ENCODE results near the gene FAM237B. TPM values are rescaled to one million over a fixed set of nuclear protein-coding genes. Genes with fewer than 3 reads are reported as not detected.

FAM237B gene
- total and polyA plus RNA-seq, 8 donors, result 0.11 to 0.31 (median 0.20) TPM; not detected in 2

DNA sequence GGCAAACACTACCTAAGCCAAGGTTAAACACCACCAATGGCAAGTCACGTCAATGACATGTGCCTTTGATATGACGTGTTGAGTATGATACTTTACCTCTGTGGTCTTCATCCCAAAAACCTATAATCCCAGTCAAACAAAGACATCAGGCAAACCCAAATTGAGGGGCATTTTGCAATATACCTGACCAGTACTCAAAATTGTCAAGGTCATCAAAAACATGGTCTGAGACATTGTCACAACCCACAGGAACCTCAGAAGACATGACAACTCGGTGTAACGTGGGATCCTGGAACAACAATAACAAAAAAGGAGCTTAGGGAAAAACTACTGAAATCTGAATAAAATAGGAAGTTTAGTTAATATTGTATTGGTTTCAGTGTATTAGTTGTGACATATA is 7.2 kb downstream of the FAM237B start:
- no peak overlapping the region for H3K27ac ChIP-seq
- H3K4me1 ChIP-seq, result no peaks in the 10 kb centered on the region
- H3K36me3 ChIP-seq, result no peaks in the 10 kb centered on the region
- TF ChIP-seq, protein P1, sequence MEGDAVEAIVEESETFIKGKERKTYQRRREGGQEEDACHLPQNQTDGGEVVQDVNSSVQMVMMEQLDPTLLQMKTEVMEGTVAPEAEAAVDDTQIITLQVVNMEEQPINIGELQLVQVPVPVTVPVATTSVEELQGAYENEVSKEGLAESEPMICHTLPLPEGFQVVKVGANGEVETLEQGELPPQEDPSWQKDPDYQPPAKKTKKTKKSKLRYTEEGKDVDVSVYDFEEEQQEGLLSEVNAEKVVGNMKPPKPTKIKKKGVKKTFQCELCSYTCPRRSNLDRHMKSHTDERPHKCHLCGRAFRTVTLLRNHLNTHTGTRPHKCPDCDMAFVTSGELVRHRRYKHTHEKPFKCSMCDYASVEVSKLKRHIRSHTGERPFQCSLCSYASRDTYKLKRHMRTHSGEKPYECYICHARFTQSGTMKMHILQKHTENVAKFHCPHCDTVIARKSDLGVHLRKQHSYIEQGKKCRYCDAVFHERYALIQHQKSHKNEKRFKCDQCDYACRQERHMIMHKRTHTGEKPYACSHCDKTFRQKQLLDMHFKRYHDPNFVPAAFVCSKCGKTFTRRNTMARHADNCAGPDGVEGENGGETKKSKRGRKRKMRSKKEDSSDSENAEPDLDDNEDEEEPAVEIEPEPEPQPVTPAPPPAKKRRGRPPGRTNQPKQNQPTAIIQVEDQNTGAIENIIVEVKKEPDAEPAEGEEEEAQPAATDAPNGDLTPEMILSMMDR (IDR thresholded peaks at IDR 0.05), result no peak
- no peak for DNase-seq
- H3K4me3 ChIP-seq, result no peak overlapping the region
- H3K9me3 ChIP-seq, result no peaks in the 10 kb centered on the region
- no peak for ATAC-seq
- intact Hi-C loops (cut with DNase I), result no loop called here
- H3K27me3 ChIP-seq, result peaks cover 9 to 17% of the 10 kb centered on the region in 2 donors

- H3K27me3 ChIP-seq, result peaks cover 0 to 7% of the 10 kb centered on the region in 2 donors
- DNase-seq (no peak), ATAC-seq (no peak)
- no peaks in the 10 kb centered on the region for H3K4me1 ChIP-seq
- intact Hi-C loops (cut with DNase I), result no loop called here
- TF ChIP-seq, protein P1 (IDR thresholded peaks at IDR 0.05), result no peak
- no peak overlapping the region for H3K27ac ChIP-seq
- H3K36me3 ChIP-seq, result no peaks in the 10 kb centered on the region
- no peak overlapping the region for H3K4me3 ChIP-seq
- H3K9me3 ChIP-seq, result no peaks in the 10 kb centered on the region
Observed at GRCh38 chr7:90312745-90313144, 8.4 kb downstream of the FAM237B start.

GRCh38 chr7:90311175-90311574 is 9.9 kb downstream of the FAM237B start:
- H3K27ac ChIP-seq, result no peak overlapping the region
- H3K4me3 ChIP-seq, result no peak overlapping the region
- DNase-seq (no peak), ATAC-seq (no peak)
- no peaks in the 10 kb centered on the region for H3K9me3 ChIP-seq
- no peaks in the 10 kb centered on the region for H3K27me3 ChIP-seq
- H3K4me1 ChIP-seq, result no peaks in the 10 kb centered on the region
- no peaks in the 10 kb centered on the region for H3K36me3 ChIP-seq
- intact Hi-C loops (cut with DNase I), result no loop called here
- TF ChIP-seq, protein P1 (IDR thresholded peaks at IDR 0.05), result no peak

GRCh38 chr7:90309872-90310271 is 11.2 kb downstream of the FAM237B start:
- Histone ChIP-seq H3K4me3 (no peak overlapping the region), H3K27me3 (no peaks in the 10 kb centered on the region), H3K36me3 (no peaks in the 10 kb centered on the region), H3K4me1 (no peaks in the 10 kb centered on the region), H3K9me3 (no peaks in the 10 kb centered on the region), H3K27ac (no peak overlapping the region)
- TF ChIP-seq, protein P1 (IDR thresholded peaks at IDR 0.05), result no peak
- DNase-seq (no peak), ATAC-seq (no peak)
- intact Hi-C loops (cut with DNase I), result no loop called here

DNA sequence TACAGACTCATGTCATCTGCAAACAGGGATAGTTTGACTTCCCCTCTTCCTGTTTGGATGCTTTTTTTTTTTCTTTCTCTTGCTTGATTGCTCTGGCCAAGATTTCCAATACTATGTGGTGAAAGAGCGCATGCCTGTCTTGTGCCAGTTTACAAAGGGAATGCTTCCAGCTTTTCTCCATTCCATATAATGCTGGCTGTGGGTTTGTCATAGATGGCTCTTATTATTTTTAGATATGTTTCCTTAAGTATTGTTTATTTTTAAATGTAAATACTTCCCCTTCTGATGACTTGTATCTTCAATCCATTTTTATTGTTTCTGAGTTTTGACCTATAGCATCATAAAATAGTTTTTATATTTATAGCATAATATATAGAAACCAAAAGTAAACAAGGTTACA is 17.9 kb downstream of the FAM237B start:
- no peak overlapping the region for H3K4me3 ChIP-seq
- DNase-seq, result no peak
- TF ChIP-seq, protein P1 (IDR thresholded peaks at IDR 0.05), result no peak
- H3K36me3 ChIP-seq, result no peaks in the 10 kb centered on the region
- no peaks in the 10 kb centered on the region for H3K9me3 ChIP-seq
- intact Hi-C loops (cut with DNase I), result no loop called here
- no peak for ATAC-seq
- no peaks in the 10 kb centered on the region for H3K27me3 ChIP-seq
- no peaks in the 10 kb centered on the region for H3K4me1 ChIP-seq
- H3K27ac ChIP-seq, result no peak overlapping the region

Measured in left lung (tissue), 10 donors.